Measurements from ENCODE around the gene SRMS.
"Not testable (repeated sequence)": the region's sequence is repeated elsewhere in the genome, so short reads cannot be mapped to it uniquely, and the experiment has no call there.

SRMS gene

DNA sequence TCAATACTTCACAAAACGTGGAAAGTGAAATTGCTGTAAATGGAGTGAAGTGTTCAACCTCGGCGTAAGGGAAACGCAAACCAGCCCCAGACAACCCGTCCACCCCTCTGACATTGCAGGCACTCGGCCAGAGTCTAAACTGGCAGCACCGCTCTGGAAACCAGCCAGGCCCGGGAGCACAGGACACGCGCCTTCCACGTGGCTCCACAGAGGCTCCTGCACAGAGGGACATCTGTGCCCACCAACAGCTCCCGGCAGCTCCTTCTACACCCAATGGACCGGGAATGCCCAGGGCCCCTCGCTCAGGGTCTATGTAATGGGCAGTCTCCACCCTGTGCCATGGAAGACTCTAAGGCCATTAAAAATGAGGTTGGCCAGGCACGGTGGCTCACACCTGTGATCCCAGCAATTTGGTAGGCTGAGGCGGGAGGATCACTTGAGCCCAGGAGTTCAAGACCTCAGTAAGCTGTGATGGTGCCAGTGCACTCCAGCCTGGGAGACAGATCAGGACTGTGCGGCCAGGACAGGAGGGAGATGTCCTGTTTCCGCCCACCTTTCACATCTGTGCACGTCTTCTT, 29.9 kb upstream of the SRMS start:
- Histone ChIP-seq H2AFZ (ENCODE audit: low read length, unreplicated experiment) (no peak overlapping the region), H3K27me3 (ENCODE audit: insufficient read depth, low read length) (no peaks in the 10 kb centered on the region), H3K79me2 (ENCODE audit: control insufficient read depth, insufficient read depth, low read length, unreplicated experiment) (peaks cover 14% of the 10 kb centered on the region), H3K4me1 (ENCODE audit: control insufficient read depth, insufficient read depth, low read length, unreplicated experiment) (peaks cover 19% of the 10 kb centered on the region), H3K36me3 (ENCODE audit: insufficient read depth, low read length) (peaks cover 5% of the 10 kb centered on the region; the same call in 1 of the 2 replicates), H3K27ac (ENCODE audit: low read depth, low read length) (no peak overlapping the region), H3K4me3 (ENCODE audit: low read depth, low read length) (no peak overlapping the region)

DNA sequence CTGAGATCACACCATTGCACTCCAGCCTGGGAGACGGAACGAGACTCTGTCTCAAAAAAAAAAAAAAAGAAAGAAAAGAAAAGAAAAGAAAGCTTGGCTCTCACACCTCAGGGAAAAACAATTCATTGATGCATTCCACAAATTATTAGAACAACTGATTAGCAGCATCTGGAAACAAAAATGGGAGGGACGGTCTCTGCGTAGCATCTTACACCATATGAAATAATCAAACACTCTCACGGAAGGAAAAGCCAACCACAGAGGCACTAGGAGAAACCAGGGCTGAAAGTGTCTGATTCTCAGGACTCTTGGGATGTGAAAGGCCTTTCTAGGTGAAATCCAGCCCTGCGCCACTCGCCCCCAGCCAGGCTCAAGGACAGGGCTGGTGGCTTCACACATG, 28.8 kb upstream of the SRMS start:
- no peak overlapping the region for H2AFZ ChIP-seq (ENCODE audit: low read length, unreplicated experiment)
- H3K4me3 ChIP-seq (ENCODE audit: low read depth, low read length), result no peak overlapping the region
- peaks cover 19% of the 10 kb centered on the region for H3K4me1 ChIP-seq (ENCODE audit: control insufficient read depth, insufficient read depth, low read length, unreplicated experiment)
- H3K27me3 ChIP-seq (ENCODE audit: insufficient read depth, low read length), result no peaks in the 10 kb centered on the region
- H3K79me2 ChIP-seq (ENCODE audit: control insufficient read depth, insufficient read depth, low read length, unreplicated experiment), result peaks cover 23% of the 10 kb centered on the region
- H3K36me3 ChIP-seq (ENCODE audit: insufficient read depth, low read length), result peaks cover 13% of the 10 kb centered on the region; the same call in 1 of the 2 replicates
- no peak overlapping the region; the same call in 1 of the 2 replicates for H3K27ac ChIP-seq (ENCODE audit: low read depth, low read length)

DNA sequence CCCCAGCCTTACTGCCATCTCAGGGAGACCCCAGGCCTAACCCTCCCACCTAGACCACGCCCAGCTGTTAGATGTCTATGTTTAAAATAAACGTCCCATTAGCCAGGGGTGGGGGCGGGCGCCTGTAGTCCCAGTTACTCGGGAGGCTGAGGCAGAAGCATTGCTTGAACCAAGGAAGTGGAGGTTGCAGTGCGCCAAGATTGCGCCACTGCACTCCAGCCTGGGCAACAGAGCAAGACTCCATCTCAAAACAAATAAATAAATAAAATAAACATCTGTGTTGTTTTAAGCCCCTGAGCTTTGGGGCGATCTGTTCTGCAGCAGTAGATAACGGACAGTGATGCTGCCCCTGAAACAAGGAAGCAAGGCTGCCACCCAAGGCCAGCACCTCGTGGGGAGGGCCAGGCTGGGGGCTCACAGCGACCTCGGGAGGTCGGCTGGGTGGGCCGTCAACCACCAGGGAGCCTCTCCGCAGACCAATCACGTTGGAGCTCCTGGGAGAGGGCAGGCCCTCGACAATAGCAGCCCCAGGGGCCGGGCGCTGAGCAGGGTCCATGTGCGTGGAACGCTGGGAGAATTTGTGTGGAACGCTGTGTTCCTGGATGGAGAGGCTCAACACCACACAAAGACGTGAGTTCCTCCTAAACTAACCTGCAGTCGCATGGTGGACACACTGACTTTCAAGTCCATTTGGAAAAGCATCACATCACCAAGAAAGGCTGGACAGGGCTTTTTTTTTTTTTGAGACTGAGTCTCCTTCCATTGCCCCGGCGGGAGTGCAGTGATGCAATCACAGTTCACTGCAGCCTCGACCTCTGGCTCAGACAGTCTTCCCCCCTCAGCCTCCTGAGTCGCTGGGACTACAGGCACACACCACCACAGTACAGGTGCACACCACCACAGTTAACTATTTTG, 27.5 kb upstream of the SRMS start:
- H3K4me1 ChIP-seq (ENCODE audit: control insufficient read depth, insufficient read depth, low read length, unreplicated experiment), result peaks cover 19% of the 10 kb centered on the region
- H3K27me3 ChIP-seq (ENCODE audit: insufficient read depth, low read length), result no peaks in the 10 kb centered on the region
- 0 out of 2 replicates have a peak overlapping the region, but pooled peaks have one; percentile 58 for H3K4me3 ChIP-seq (ENCODE audit: low read depth, low read length)
- peak overlapping the region; percentile 18; the same call in 1 of the 2 replicates for H3K27ac ChIP-seq (ENCODE audit: low read depth, low read length)
- peaks cover 13% of the 10 kb centered on the region; the same call in 1 of the 2 replicates for H3K36me3 ChIP-seq (ENCODE audit: insufficient read depth, low read length)
- H2AFZ ChIP-seq (ENCODE audit: low read length, unreplicated experiment), result no peak overlapping the region
- H3K79me2 ChIP-seq (ENCODE audit: control insufficient read depth, insufficient read depth, low read length, unreplicated experiment), result peaks cover 23% of the 10 kb centered on the region

DNA sequence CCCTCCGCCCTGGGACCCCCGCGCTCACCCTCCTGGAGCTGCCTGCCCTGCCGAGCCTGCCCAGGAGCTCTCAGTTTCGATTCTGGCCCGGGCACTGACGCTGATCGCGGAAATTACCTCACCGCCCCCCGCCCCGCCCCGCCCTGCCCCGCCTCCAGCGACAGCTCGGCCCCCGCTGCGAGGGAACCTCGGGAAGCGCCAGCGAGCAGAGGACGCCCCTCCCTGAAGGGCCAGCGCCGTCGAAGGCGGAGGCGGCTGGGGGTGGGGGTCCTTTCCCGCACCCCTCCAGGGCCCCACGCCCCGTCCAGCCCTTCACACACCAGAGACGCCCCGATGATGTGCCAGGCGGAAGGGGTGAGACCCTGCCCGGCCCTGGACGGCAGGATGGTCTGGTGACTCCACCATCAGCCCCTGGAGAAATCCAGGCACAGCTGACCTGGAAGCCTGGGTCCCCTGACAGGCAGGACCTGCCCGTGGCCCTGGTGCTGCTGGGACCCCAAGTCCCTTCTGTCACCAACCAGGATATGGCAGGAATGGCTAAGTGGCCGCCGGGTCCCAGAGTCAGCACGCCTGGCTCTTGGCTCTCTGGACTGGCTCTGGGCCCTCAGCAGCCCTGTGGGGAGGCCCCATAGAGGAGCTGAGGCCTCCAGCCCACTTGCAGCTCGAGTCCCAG, 26.7 kb upstream of the SRMS start, which contains the start of gene HELZ2:
Gene HELZ2 (minus strand): TSS at position 84 of the 673 bp plus-strand sequence. CDS start 1,854 bp downstream, outside the sequence.
- H2AFZ ChIP-seq (ENCODE audit: low read length, unreplicated experiment), result no peak within 1 kb of the TSS
- peak within 1 kb of the TSS; percentile 91 for H3K4me3 ChIP-seq (ENCODE audit: low read depth, low read length)
- H3K27me3 ChIP-seq (ENCODE audit: insufficient read depth, low read length), result no peaks in the 10 kb centered on the region
- peak within 1 kb of the TSS; percentile 74 for H3K27ac ChIP-seq (ENCODE audit: low read depth, low read length)
- H3K36me3 ChIP-seq (ENCODE audit: insufficient read depth, low read length), result peaks cover 13% of the 10 kb centered on the region; the same call in 1 of the 2 replicates
- peaks cover 23% of the 10 kb centered on the region for H3K79me2 ChIP-seq (ENCODE audit: control insufficient read depth, insufficient read depth, low read length, unreplicated experiment)
- peaks cover 19% of the 10 kb centered on the region for H3K4me1 ChIP-seq (ENCODE audit: control insufficient read depth, insufficient read depth, low read length, unreplicated experiment)

DNA sequence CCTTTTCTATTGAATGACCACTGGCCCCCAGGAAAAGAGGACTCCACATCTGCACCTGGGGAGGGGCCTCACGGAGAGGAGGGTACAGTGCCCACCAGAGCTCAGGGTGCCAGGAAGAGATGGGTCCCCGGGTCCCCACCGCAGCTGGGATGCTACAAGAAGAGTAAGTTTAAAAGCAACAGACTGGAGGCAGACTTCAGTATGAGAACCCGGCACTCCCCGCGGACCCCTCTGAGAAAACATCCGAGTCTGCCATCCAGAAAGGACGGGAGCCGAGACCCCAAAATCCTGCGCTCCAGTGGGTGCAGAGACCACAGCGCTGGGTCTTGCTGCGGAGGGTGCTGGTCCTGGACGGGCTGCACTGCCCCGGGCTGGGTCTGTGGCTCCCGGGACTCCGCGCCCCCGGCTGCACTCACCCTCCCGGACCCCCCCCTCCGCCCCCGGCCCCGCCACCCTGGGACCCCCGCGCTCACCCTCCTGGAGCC, 26.1 kb upstream of the SRMS start:
- Histone ChIP-seq H3K27me3 (ENCODE audit: insufficient read depth, low read length) (no peaks in the 10 kb centered on the region), H3K4me1 (ENCODE audit: control insufficient read depth, insufficient read depth, low read length, unreplicated experiment) (peaks cover 19% of the 10 kb centered on the region), H2AFZ (ENCODE audit: low read length, unreplicated experiment) (no peak overlapping the region), H3K79me2 (ENCODE audit: control insufficient read depth, insufficient read depth, low read length, unreplicated experiment) (peaks cover 26% of the 10 kb centered on the region), H3K4me3 (ENCODE audit: low read depth, low read length) (peak overlapping the region; percentile 91), H3K27ac (ENCODE audit: low read depth, low read length) (peak overlapping the region; percentile 74), H3K36me3 (ENCODE audit: insufficient read depth, low read length) (peaks cover 13% of the 10 kb centered on the region; the same call in 1 of the 2 replicates)

DNA sequence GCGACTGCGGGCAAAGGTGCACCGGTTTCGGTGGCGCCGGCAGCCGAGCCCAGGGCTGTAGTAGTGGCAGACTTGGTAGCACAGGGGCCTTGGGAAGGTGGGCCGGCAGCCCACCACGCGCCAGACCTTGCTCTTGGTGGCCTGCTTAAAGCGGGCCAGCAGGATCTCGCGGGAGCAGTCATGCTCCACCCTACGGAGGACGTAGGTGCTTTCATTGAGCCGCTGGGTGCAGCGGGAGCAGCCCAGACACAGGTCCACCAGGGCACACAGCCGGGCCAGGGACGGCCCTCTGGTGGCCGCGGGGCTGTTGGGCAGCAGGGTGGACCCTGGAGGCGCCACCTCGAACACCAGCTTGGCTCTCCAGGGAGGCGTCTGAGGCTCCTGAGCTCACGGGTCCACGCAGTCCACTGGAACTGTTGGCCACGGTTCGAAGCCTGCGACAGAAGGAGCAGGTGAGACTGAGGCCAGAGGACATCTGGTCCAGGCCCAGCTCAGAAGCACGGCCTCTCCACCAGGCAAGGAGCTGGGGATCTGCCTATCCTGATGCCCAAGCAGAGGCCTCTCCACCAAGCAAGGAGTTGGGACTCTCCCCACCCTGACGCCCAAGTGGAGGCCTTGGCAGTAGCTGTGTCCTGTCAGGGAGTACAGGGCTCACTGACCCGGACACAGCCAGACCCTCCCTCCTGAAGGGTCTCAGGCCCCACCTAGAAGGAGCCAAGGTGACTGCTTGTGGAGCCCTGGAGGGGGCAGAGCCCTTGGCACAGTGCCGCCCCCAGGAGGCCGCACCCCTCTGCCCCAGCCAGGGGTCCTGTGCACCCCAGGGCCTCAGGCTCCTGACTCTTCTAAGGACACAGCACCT, 25.5 kb upstream of the SRMS start:
- peaks cover 26% of the 10 kb centered on the region for H3K79me2 ChIP-seq (ENCODE audit: control insufficient read depth, insufficient read depth, low read length, unreplicated experiment)
- no peak overlapping the region for H2AFZ ChIP-seq (ENCODE audit: low read length, unreplicated experiment)
- no peaks in the 10 kb centered on the region for H3K27me3 ChIP-seq (ENCODE audit: insufficient read depth, low read length)
- H3K4me3 ChIP-seq (ENCODE audit: low read depth, low read length), result peak overlapping the region; percentile 91
- peaks cover 19% of the 10 kb centered on the region for H3K4me1 ChIP-seq (ENCODE audit: control insufficient read depth, insufficient read depth, low read length, unreplicated experiment)
- peaks cover 15% of the 10 kb centered on the region; the same call in 1 of the 2 replicates for H3K36me3 ChIP-seq (ENCODE audit: insufficient read depth, low read length)
- H3K27ac ChIP-seq (ENCODE audit: low read depth, low read length), result peak overlapping the region; percentile 74

DNA sequence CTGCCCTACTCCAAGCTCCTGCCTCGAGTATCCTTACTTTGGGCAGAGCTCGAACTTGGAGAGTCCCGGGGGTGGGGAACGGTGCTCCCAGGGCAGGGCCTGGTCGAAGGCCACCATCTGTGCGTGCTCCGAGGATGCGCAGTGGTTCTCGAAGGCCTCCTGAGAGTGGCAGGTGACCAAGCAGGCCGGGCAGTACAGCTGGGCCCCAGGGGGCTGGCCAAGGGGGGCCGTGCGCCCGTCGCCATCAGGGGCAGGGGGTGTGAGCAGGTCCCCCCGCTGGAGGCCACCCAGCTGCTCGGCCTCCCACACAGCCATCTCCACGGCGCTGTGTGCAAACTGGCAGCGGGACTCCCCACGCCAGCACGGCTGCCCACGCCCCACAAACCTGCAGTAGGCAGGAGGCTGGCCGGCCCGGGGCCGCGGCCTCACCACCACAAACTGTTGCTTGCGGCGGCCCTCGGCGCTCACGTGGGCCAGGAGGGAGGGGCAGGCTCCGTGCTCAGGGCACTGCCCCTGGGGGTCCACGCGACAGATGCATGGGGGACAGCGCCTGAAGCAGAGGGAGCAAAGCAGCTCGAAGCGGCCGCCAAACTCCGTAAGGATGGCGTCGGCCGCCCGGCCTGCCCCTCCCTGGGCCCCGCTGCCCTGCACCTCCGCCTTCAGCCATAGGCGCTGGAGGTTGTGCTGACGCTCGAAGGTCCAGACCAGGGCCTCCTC, 24.7 kb upstream of the SRMS start:
- peaks cover 22% of the 10 kb centered on the region; the same call in 1 of the 2 replicates for H3K36me3 ChIP-seq (ENCODE audit: insufficient read depth, low read length)
- 0 out of 2 replicates have a peak overlapping the region, but pooled peaks have one; percentile 2 for H3K27ac ChIP-seq (ENCODE audit: low read depth, low read length)
- no peaks in the 10 kb centered on the region for H3K27me3 ChIP-seq (ENCODE audit: insufficient read depth, low read length)
- H3K79me2 ChIP-seq (ENCODE audit: control insufficient read depth, insufficient read depth, low read length, unreplicated experiment), result peaks cover 32% of the 10 kb centered on the region
- no peak overlapping the region for H2AFZ ChIP-seq (ENCODE audit: low read length, unreplicated experiment)
- H3K4me1 ChIP-seq (ENCODE audit: control insufficient read depth, insufficient read depth, low read length, unreplicated experiment), result peaks cover 19% of the 10 kb centered on the region
- H3K4me3 ChIP-seq (ENCODE audit: low read depth, low read length), result peak overlapping the region; percentile 91; the same call in 1 of the 2 replicates

DNA sequence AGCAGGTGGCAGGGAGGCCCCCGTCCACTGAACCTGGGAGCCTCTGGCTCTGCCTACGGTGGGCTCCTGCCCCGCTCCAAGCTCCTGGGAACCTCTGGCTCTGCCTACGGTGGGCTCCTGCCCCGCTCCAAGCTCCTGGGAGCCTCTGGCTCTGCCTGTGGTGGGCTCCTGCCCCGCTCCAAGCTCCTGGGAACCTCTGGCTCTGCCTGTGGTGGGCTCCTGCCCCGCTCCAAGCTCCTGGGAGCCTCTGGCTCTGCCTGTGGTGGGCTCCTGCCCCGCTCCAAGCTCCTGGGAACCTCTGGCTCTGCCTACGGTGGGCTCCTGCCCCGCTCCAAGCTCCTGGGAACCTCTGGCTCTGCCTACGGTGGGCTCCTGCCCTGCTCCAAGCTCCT, 23.5 kb upstream of the SRMS start:
- peaks cover 34% of the 10 kb centered on the region for H3K79me2 ChIP-seq (ENCODE audit: control insufficient read depth, insufficient read depth, low read length, unreplicated experiment)
- not testable (repeated sequence) for H3K27me3 ChIP-seq (ENCODE audit: insufficient read depth, low read length)

DNA sequence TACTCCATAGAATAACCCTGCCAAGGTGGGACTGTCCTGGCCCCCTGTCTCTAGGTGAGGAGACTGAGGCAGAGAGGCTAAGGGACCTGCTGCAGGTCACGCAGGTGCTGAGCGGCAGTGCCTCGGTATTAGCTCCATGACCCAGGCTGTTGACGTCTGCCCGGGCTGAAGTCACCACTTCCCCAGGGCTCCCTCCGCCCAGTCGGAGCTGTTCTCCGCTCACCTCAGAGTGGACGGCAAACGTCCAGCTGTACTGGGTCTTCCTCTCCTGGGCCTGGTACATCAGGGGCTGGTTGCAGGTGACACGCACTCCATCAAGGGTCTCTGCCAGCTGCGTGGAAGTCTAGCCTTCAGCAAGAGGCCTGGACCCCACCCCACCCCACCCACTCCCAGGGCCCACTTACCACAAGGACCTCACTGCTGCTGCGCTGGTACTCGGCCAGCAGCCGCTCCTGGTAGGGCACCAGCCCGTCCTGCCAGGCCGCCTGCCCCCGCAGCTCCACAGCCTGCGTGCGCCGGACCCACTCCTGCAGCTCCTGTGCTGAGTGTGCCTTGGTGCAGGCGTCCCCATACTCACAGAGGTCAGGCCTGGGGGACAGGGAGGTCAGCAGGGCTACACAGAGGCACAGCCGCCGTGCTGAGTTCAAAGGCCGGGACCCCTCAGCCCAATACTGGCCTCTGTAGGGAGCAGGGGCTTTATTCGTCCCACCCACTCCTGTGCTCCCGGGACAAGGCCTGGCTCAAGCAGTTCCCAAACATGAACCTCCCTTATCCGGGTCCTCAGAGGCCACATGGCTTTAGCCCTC, 22.9 kb upstream of the SRMS start:
- H3K4me3 ChIP-seq (ENCODE audit: low read depth, low read length), result no peak overlapping the region
- no peak overlapping the region for H3K27ac ChIP-seq (ENCODE audit: low read depth, low read length)
- H3K79me2 ChIP-seq (ENCODE audit: control insufficient read depth, insufficient read depth, low read length, unreplicated experiment), result peaks cover 34% of the 10 kb centered on the region
- H3K27me3 ChIP-seq (ENCODE audit: insufficient read depth, low read length), result no peaks in the 10 kb centered on the region
- peaks cover 19% of the 10 kb centered on the region for H3K4me1 ChIP-seq (ENCODE audit: control insufficient read depth, insufficient read depth, low read length, unreplicated experiment)
- H3K36me3 ChIP-seq (ENCODE audit: insufficient read depth, low read length), result peaks cover 37% of the 10 kb centered on the region; the same call in 1 of the 2 replicates
- H2AFZ ChIP-seq (ENCODE audit: low read length, unreplicated experiment), result no peak overlapping the region

More for the DNA sequence above, 23.5 kb upstream of the SRMS start:
- H3K27ac ChIP-seq (ENCODE audit: low read depth, low read length); H3K4me3 ChIP-seq (ENCODE audit: low read depth, low read length); H2AFZ ChIP-seq (ENCODE audit: low read length, unreplicated experiment): not testable (repeated sequence)
- H3K36me3 ChIP-seq (ENCODE audit: insufficient read depth, low read length), result peaks cover 33% of the 10 kb centered on the region; the same call in 1 of the 2 replicates
- H3K4me1 ChIP-seq (ENCODE audit: control insufficient read depth, insufficient read depth, low read length, unreplicated experiment), result peaks cover 19% of the 10 kb centered on the region
